ENCODE data around the gene CNOT1.
"Not testable (repeated sequence)": the region's sequence is repeated elsewhere in the genome, so short reads cannot be mapped to it uniquely, and the experiment has no call there.

CNOT1 gene

GRCh38 chr16:58629733-58630640 is at the start of gene CNOT1:
TSS of gene CNOT1 (minus strand) at chr16:58629826. CDS start at chr16:58599337, 30,489 bp downstream.
- DNase-seq, result peak; percentile 94

GRCh38 chr16:58678716-58679115 is 49.1 kb upstream of the CNOT1 start:
- no peak for DNase-seq

GRCh38 chr16:58678269-58678668 is 48.6 kb upstream of the CNOT1 start:
- no peak for DNase-seq

- no peak for DNase-seq
Measured at GRCh38 chr16:58670946-58671583, 41.4 kb upstream of the CNOT1 start.

- no peak for DNase-seq
Measured at GRCh38 chr16:58670177-58670576, 40.6 kb upstream of the CNOT1 start.

GRCh38 chr16:58665200-58665599 is 35.6 kb upstream of the CNOT1 start:
- no peak for DNase-seq

GRCh38 chr16:58661199-58661830 is 31.7 kb upstream of the CNOT1 start:
- DNase-seq, result no peak

- not testable (repeated sequence) for DNase-seq
Measured at GRCh38 chr16:58659911-58660310, 30.3 kb upstream of the CNOT1 start.

GRCh38 chr16:58658796-58659211 is 29.2 kb upstream of the CNOT1 start:
- no peak for DNase-seq

GRCh38 chr16:58656899-58657298 is 27.3 kb upstream of the CNOT1 start:
- DNase-seq, result no peak

- DNase-seq, result no peak
Measured at GRCh38 chr16:58655215-58655596, 25.6 kb upstream of the CNOT1 start.

- DNase-seq, result no peak
Measured at GRCh38 chr16:58654560-58655214, 25.1 kb upstream of the CNOT1 start.

GRCh38 chr16:58652741-58653140 is 23.1 kb upstream of the CNOT1 start:
- no peak for DNase-seq

GRCh38 chr16:58651965-58652348 is 22.3 kb upstream of the CNOT1 start:
- DNase-seq, result no peak

GRCh38 chr16:58649707-58650106 is 20.1 kb upstream of the CNOT1 start:
- DNase-seq, result no peak

- DNase-seq, result no peak
Measured at GRCh38 chr16:58647107-58647506, 17.5 kb upstream of the CNOT1 start.

GRCh38 chr16:58644765-58645487 is 15.3 kb upstream of the CNOT1 start:
- DNase-seq, result no peak

- DNase-seq, result no peak
Measured at GRCh38 chr16:58644108-58644507, 14.5 kb upstream of the CNOT1 start.

GRCh38 chr16:58640949-58641348 is 11.3 kb upstream of the CNOT1 start:
- DNase-seq, result no peak

GRCh38 chr16:58639836-58640235 is 10.2 kb upstream of the CNOT1 start:
- DNase-seq, result no peak

- DNase-seq, result no peak
Measured at GRCh38 chr16:58639230-58639629, 9.6 kb upstream of the CNOT1 start.
